ENCODE measurements around the gene KCNC4.

Gene KCNC4

DNA sequence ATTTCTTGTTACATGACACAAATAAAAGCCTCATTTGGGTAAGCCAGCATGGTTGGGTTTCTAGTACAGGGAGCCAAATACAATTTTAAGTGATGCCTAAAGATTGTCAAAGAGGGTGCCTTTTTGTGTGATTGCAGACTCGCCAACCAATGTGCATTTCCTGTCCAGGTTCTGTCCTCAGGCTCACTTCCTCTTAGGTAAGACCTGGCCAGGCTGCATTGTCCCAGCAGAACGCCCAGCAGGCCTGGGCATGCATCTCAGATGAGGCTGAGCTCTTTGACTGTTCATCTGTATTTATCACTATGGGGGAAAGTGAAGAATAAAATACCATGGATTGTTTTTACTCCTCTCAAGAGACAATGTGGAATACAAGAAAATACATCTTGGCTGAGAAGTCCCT is 49.7 kb downstream of the KCNC4 start:
- FAIRE-seq, result no peak

All from TTC549 (cell line).